Measurements from ENCODE around the gene CELF1.

CELF1 gene

GRCh38 chr11:47524291-47524874, 28.5 kb downstream of the CELF1 start:
- Histone ChIP-seq H3K9me3 (ENCODE audit: control insufficient read depth, low read length) (no peaks in the 10 kb centered on the region), H3K4me1 (peaks cover 19% of the 10 kb centered on the region), H2AFZ (no peak overlapping the region), H3K27me3 (ENCODE audit: control insufficient read depth, insufficient read depth, low read length) (no peaks in the 10 kb centered on the region), H3K9ac (no peak overlapping the region), H3K4me2 (ENCODE audit: low read length) (peak overlapping the region; percentile 48), H3K36me3 (ENCODE audit: control insufficient read depth, insufficient read depth, low read length) (no peaks in the 10 kb centered on the region), H3K4me3 (ENCODE audit: low read depth, low read length) (peak overlapping the region; percentile 17), H3K27ac (peak overlapping the region; percentile 60), H3K79me2 (peaks cover 32% of the 10 kb centered on the region)
- TF ChIP-seq, protein P1, sequence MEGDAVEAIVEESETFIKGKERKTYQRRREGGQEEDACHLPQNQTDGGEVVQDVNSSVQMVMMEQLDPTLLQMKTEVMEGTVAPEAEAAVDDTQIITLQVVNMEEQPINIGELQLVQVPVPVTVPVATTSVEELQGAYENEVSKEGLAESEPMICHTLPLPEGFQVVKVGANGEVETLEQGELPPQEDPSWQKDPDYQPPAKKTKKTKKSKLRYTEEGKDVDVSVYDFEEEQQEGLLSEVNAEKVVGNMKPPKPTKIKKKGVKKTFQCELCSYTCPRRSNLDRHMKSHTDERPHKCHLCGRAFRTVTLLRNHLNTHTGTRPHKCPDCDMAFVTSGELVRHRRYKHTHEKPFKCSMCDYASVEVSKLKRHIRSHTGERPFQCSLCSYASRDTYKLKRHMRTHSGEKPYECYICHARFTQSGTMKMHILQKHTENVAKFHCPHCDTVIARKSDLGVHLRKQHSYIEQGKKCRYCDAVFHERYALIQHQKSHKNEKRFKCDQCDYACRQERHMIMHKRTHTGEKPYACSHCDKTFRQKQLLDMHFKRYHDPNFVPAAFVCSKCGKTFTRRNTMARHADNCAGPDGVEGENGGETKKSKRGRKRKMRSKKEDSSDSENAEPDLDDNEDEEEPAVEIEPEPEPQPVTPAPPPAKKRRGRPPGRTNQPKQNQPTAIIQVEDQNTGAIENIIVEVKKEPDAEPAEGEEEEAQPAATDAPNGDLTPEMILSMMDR (IDR thresholded peaks at IDR 0.05), result no peak

GRCh38 chr11:47523490-47524225, 29.3 kb downstream of the CELF1 start:
- no peak overlapping the region for H2AFZ ChIP-seq
- H3K4me2 ChIP-seq (ENCODE audit: low read length), result peak overlapping the region; percentile 40
- no peak overlapping the region for H3K9ac ChIP-seq
- H3K9me3 ChIP-seq (ENCODE audit: control insufficient read depth, low read length), result no peaks in the 10 kb centered on the region
- H3K27ac ChIP-seq, result peak overlapping the region; percentile 60
- no peaks in the 10 kb centered on the region for H3K36me3 ChIP-seq (ENCODE audit: control insufficient read depth, insufficient read depth, low read length)
- no peak overlapping the region for H3K4me3 ChIP-seq (ENCODE audit: low read depth, low read length)
- H3K79me2 ChIP-seq, result peaks cover 29% of the 10 kb centered on the region
- TF ChIP-seq, protein P1 (IDR thresholded peaks at IDR 0.05), result no peak
- H3K27me3 ChIP-seq (ENCODE audit: control insufficient read depth, insufficient read depth, low read length), result no peaks in the 10 kb centered on the region
- H3K4me1 ChIP-seq, result peaks cover 25% of the 10 kb centered on the region

- Histone ChIP-seq H3K36me3 (ENCODE audit: control insufficient read depth, insufficient read depth, low read length) (no peaks in the 10 kb centered on the region), H3K4me2 (ENCODE audit: low read length) (peak overlapping the region; percentile 32), H2AFZ (no peak overlapping the region), H3K9ac (peak overlapping the region; percentile 19), H3K27ac (peak overlapping the region; percentile 60), H3K4me1 (peaks cover 12% of the 10 kb centered on the region), H3K4me3 (ENCODE audit: low read depth, low read length) (no peak overlapping the region), H3K27me3 (ENCODE audit: control insufficient read depth, insufficient read depth, low read length) (no peaks in the 10 kb centered on the region), H3K79me2 (peaks cover 28% of the 10 kb centered on the region), H3K9me3 (ENCODE audit: control insufficient read depth, low read length) (no peaks in the 10 kb centered on the region)
- TF ChIP-seq, protein P1 (IDR thresholded peaks at IDR 0.05), result no peak
These were observed 34.5 kb downstream of the CELF1 start for GRCh38 chr11:47518212-47518964.

GRCh38 chr11:47516984-47517853, 35.7 kb downstream of the CELF1 start:
- Histone ChIP-seq H3K36me3 (ENCODE audit: control insufficient read depth, insufficient read depth, low read length) (no peaks in the 10 kb centered on the region), H3K4me3 (ENCODE audit: low read depth, low read length) (no peak overlapping the region), H3K9ac (no peak overlapping the region), H2AFZ (no peak overlapping the region), H3K4me2 (ENCODE audit: low read length) (no peak overlapping the region), H3K27me3 (ENCODE audit: control insufficient read depth, insufficient read depth, low read length) (no peaks in the 10 kb centered on the region), H3K4me1 (peaks cover 14% of the 10 kb centered on the region), H3K79me2 (peaks cover 31% of the 10 kb centered on the region), H3K9me3 (ENCODE audit: control insufficient read depth, low read length) (no peaks in the 10 kb centered on the region), H3K27ac (no peak overlapping the region)
- TF ChIP-seq, protein P1 (IDR thresholded peaks at IDR 0.05), result no peak

Measured in parathyroid adenoma (tissue), 2 donors.